Stimulated activated CD4-positive, alpha-beta T cell treated with anti-CD3 and anti-CD28 coated beads, Interleukin-1b, Interleukin-23, amount 100 ng/mL, for 24 hours (primary cell): Measurements from ENCODE around the gene DPF1.

Experiments
- DNase-seq, 4 experiments: peaks; one replicate each; pipeline ENCODE4 v3.0.0-alpha.2; 2020; ENCODE audit warnings: low read depth in 4 of 4, low spot score in 1 of 4

The DPF1 gene

DNA sequence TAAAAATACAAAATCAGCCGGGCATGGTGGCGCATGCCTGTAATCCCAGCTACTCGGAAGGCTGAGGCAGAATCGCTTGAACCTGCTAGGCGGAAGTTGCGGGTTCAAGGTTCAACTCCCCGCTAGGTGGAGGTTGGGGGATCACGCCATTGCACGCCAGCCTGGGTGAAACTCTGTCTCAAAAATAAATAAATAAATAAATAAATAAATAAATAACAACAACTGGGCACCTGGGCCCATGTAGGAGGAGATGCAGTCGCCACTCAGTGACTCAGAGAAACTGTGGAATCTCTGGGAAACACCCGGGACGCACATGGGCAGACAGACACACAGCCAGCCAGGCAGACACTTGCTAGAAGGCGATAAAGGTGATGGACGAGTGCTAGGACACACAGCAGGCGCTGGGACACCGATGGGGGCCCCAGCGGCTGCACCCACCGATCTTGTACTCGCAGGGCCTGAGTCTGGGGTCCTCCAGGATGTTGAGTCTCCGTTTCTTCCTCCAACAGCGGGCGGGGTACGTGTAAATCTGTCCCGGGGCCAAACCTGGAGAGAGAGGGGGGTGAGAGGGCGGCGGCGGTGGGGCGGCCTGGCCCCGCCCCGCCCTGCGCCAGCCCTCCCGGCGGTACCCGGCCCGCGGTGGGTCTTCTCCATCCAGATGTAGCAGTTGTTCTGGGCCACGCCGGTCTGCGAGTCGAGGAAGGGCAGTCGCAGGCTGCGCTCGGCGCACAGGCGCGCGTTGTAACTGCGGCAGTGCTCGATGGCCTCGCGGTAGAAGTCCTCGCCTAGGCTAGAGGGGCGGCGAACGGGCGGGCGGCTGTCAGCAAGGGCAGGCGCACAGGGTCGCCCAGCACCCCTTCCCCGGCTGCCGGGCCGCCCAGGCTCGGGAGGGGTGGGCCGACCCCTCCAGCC is 1.8 kb downstream of the DPF1 start:
- no peak for DNase-seq

GRCh38 chr19:38221421-38221820 is 2.6 kb downstream of the DPF1 start:
- no peak for DNase-seq

- no peak for DNase-seq
Measured at GRCh38 chr19:38219221-38219620, 4.8 kb downstream of the DPF1 start.

DNA sequence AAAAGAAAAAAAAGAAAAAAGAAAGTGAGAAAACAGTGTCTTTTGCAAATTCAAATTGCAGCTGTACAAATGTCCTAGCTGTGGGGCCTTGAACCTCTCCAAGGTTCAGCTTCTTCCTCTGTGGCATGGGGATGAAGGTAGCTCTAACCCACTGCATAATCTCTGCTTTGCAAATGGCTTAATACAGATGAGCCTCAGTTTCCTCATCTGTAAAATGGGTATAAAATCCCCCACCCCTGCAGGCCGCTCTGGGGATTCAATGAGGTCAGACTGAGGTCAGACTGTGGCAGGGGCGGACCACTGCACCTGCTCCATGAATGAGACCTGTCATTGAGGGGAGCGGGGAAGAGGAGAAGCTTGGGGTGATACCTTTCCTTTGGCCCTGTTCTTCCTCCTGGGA is 5.8 kb downstream of the DPF1 start:
- DNase-seq, result no peak

DNA sequence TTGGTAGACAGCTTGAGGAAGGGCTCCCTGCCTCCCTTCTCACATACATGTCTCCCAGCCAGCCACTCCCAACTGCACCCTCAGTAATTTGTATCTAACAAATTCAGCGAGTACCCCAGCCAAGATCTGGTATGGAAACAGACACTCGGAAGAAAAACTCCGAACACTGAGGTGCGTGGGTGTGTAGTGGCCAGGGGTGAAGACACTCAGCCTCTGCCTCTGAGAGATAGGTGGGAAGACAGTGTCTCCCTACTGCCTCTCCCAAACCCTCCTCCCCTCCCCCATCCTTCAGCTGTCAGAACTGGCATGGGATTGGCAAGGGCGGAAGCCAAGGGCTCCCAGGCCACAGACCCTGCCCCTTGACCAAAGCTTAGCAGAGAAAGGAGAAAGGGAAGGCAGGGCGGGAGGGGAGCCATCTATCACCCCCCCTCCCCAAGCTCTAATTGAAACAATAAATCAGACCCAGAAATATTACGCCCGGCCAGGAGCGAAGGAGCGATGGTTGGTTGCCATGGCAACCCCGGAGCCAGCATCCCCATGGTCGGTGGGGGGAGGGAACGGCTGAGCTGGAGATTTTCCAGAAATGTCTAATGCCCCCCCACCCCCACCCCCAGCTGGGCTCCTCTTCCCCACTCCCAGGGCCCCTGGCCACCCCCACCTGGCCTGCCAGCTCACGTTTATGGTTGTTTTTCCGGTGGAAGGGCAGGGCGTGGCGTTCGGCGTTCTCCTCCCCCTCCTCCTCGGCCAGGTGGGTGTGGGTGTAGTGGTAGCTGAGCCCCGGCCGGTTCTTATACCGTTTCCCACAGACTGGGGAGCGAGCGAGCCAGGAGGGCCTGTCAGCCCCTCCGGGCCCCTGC is 7.0 kb downstream of the DPF1 start:
- no peak for DNase-seq

DNA sequence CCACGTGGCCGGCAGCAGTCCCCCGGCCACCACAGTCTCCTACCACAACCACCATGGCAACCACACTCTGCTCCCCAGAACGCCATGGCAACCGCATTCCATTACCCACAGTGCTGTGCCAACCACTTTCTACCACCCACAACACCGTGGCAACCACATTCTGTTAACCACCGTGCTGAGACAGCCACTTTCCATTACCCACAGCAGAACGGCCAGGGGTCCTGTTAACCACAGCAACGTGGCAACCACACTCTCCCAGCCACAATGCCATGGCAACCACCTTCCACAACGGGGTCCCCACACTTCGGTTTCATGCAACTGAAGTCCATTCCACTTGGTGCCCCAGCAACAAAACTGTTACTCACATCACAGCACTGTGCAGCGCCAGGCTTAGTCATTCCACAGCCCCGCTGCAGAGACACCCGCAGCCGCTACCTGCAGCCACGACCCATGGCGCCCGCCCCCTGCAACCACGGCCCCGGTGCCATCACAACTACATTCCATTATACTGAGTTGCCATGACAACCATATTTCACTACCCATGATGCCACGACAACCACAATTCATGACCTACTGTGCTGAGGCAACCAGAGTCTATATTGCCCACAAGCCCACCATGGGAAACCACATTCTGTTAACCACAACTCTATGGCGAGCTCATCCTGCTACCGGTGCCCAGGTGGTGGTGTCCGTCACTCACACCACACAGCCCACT is 10.0 kb downstream of the DPF1 start:
- peak in 3 of 4 experiments; percentile 19 to 50 (median 28) for DNase-seq

DNA sequence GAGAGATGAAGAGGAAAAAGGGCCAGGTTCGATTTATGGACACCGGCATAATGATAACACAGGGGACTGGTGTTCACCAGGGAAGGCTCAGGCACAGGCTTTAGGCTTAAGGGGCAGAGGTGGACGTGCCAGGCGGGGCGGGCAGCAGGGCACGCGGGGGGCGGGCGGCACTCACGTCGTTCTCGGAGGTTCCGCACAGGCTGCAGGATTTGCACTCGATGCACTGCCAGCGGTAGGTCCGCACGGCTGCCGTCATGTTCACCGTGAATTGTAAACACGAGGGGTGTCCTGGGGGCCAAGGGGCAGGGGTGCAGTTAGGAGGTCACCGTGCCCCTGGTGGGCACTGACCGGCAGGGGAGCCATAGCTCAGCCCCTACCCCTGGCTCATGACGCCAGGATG is 10.6 kb downstream of the DPF1 start:
- DNase-seq, result no peak

GRCh38 chr19:38211766-38212165 is 12.3 kb downstream of the DPF1 start:
- DNase-seq, result no peak

DNA sequence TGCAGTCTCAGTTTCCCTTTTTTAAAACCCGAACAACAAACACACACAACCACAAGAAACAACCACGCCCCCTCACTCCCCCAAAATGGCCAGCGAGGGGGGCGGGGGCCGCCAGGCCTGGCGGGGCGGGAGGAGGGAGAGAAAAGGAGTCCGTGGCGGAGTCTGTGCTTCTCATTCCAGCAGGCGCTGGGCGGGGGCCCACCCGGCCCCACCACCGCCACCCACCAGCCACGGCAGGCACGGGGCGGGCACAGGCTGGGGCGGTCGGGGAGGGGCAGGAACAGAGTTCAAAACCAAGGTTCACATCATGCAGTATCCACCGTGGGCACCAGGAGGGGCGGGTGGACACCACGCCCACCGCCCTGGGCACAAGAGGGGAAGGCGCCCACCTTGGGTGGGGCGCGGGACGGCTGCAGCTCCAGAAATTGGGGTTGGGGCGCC is 12.9 kb downstream of the DPF1 start:
- no peak for DNase-seq

GRCh38 chr19:38210458-38210987 is 13.5 kb downstream of the DPF1 start:
- DNase-seq, result no peak

DNA sequence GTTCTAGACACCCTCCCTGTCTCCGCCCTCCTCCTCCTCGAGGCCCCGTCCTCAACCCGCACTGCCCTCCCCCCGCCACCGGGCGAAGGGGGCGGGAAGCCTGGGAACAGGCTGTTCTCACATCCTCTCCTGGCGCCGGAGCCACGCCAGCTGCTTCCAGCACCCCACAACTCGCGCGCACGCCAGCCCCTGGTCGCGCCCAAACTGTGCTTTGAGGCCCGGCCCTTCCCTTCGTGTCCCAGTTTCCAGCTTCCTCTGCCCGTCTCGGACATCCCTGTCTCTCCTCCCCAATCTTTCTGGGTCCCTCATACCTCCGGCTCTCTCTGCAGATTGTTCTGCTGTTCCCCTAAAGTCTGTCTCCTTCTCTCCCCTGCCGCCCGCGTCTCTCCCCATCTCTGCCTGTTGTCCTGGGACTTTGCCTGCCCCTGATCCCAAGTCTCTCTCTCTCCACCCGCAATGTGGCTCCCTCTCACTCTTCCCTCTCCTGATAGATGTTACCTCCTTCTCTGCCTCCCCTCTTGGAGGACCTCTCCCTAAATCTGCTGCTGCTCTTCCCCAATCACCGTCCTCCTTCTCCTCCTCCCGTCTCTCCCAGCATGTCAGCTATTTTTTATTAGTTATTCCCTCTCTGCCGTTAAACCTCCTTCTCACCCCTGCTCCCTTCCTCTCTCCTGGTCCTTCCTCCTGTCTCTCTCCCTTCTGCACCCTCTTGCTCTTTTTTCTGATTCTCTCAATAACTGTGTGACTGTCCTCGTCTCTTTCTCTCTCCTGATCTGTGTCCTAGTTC is 14.2 kb downstream of the DPF1 start:
- no peak for DNase-seq

DNA sequence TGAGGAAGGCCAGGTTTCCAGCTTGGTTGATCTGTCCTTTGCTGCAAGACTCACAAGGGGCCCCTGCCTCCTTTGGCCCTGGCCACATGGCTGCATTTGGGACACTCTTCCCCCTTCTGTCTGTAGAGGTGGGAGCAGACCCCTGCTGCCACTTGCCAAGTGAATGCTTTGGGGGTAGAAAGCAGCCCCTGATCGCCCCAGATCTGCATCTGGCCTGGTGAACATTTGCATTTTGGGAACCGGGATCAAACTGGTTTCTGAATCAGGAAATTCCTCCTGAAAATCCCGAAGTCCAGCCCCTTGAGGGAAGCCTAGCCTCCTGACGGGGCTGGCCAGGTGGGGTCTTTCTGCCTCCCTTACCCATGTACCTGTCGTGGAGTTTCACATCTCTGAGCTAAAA is 14.9 kb downstream of the DPF1 start:
- no peak for DNase-seq

DNA sequence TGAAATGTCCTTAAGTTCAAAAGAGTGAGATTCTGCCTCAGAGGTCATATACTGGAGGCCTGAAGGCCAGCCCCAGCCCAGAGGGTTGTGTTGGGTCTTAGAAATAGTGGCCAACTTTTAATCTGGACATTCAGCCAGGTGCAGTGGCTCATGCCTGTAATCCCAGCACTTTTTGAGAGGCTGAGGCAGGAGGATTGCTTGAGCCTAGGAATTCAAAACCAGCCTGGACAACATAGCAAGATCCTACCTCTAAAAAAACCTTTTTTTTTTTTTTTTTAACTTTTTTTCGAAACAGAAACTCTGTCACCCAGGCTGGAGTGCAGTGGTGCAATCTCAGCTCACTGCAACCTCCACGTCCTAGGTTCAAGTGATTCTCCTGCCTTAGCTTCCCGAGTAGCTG is 15.5 kb downstream of the DPF1 start:
- no peak for DNase-seq

- DNase-seq, result no peak
Measured at GRCh38 chr19:38207543-38207942, 16.5 kb downstream of the DPF1 start.

GRCh38 chr19:38206928-38207327 is 17.1 kb downstream of the DPF1 start:
- DNase-seq, result no peak

DNA sequence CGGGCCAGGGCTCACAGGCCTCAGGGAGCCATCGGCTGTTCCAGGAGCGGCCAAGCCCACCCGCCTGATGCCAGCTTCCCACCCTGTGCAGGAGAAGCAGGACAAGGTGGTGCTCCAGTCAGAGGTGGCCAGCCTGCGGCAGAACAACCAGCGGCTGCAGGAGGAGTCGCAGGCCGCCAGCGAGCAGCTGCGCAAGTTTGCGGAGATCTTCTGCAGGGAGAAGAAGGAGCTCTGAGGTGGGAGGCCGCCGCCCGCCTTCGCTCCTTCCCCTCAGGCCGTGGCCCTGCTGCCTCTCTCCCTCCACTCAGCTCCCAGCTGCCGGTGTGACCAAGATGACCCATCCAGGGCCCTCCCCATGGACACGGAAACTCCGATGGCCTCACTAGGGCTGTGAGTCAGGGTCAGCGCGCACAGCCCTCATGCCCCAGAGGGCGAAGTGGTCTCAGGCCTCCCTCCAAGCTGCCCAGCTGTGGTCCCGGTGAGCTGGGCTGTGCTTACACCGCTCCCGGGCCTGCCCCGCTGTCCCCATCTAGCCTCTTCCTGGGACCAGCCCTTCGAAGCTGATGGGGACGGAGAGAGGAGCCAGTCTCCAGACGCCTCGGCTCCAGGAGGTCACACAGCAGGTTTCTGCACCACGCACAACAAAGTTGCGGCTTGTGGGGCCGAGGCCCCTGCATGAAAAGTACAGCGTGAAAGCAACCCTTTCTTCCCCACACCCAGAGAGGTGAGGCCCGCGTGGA is 17.8 kb downstream of the DPF1 start:
- no peak for DNase-seq

GRCh38 chr19:38204728-38205127 is 19.3 kb downstream of the DPF1 start:
- no peak for DNase-seq

GRCh38 chr19:38204096-38204495 is 19.9 kb downstream of the DPF1 start:
- DNase-seq, result no peak

DNA sequence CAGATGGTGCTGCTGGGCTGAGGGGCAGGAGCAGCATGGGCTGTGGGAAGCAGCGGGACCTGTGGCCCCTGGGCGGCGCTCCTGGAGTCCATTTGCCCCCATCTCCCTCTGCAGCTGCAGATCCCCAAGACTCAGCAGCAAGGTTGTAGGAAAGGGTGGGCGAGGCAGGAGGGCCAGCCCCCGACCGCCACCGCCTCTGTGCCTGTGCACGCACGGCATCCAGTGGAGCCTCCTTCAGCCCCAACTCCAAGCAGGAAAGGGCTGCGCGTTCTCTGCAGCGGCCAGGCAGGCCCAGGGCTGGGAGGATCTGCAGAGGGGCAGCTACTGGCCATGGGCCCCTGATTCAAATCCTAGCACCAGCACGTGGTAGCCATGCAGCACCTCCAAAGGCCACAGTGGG is 20.8 kb downstream of the DPF1 start:
- no peak for DNase-seq

DNA sequence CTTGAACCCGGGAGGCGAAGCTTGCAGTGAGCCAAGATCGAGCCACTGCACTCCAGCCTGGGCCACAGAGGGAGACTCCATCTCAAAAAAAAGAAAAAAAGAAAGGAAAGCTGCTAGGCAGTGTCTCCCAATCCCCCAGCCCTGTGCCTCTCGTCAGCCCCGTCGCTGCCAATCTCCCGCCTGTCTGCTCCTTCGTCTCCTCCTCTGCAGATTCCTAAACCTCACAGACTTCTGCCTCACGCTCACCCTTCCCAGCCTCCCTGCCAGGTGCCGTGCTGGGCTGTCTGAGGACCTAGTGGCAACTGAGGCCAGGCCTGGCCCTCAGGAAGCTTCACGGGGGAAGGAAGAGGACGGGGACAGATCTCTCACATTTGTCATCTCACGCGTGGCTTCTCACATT is 21.5 kb downstream of the DPF1 start:
- no peak for DNase-seq
